Stimulated activated CD4-positive, alpha-beta T cell treated with anti-CD3 and anti-CD28 coated beads, Interleukin-2, amount 100 ng/mL, for 48 hours (primary cell): Measurements from ENCODE around the gene ADGRD2.

Experiments used
- DNase-seq, 2 donors: peaks; one replicate each; pipeline ENCODE4 v3.0.0-alpha.2; 2020

The ADGRD2 gene

GRCh38 chr9:124498040-124498439 is 47.8 kb downstream of the ADGRD2 start:
- DNase-seq: no peak

GRCh38 chr9:124498499-124499146 is 48.4 kb downstream of the ADGRD2 start:
- DNase-seq: no peak

GRCh38 chr9:124499216-124499615 is 49.0 kb downstream of the ADGRD2 start:
- DNase-seq: no peak

- no peak for DNase-seq
Observed at GRCh38 chr9:124500028-124500795, 50.0 kb downstream of the ADGRD2 start.

- DNase-seq: no peak
Observed at GRCh38 chr9:124500796-124501611, 50.8 kb downstream of the ADGRD2 start.

- no peak for DNase-seq
Observed at GRCh38 chr9:124501771-124502320, 51.6 kb downstream of the ADGRD2 start.

- DNase-seq: no peak
Observed at GRCh38 chr9:124502711-124503702, 52.8 kb downstream of the ADGRD2 start.

GRCh38 chr9:124503713-124504529 is 53.7 kb downstream of the ADGRD2 start:
- DNase-seq: no peak

GRCh38 chr9:124504530-124505005 is 54.3 kb downstream of the ADGRD2 start:
- DNase-seq: no peak

- no peak for DNase-seq
Observed at GRCh38 chr9:124505006-124505900, 55.0 kb downstream of the ADGRD2 start.

- DNase-seq: no peak
Observed at GRCh38 chr9:124505901-124506346, 55.7 kb downstream of the ADGRD2 start.

- DNase-seq: no peak
Observed at GRCh38 chr9:124506433-124506832, 56.2 kb downstream of the ADGRD2 start.

- DNase-seq: no peak
Observed at GRCh38 chr9:124506931-124507879, 57.0 kb downstream of the ADGRD2 start, which contains the start of gene NR5A1. TSS of gene NR5A1 (minus strand) at chr9:124507399. CDS start at chr9:124503395, 4,004 bp downstream.

GRCh38 chr9:124507880-124508423 is 57.7 kb downstream of the ADGRD2 start:
- DNase-seq: no peak

GRCh38 chr9:124510650-124511425 is 60.6 kb downstream of the ADGRD2 start:
- DNase-seq: no peak

- DNase-seq: no peak
Observed at GRCh38 chr9:124511426-124511840, 61.2 kb downstream of the ADGRD2 start.
